SK-N-SH (cell line): ENCODE measurements around the gene BCAS3. TPM values are rescaled to one million over a fixed set of nuclear protein-coding genes. Genes with fewer than 3 reads are reported as not detected.

Experiments
- CTCF ChIA-PET: fragments of 300-600, 350-600 bp; formaldehyde crosslinking; extraction: SDS; loops from one replicate; lab custom pipeline; 2021; lab: Yijun Ruan, JAX
- POLR2A ChIA-PET: fragments of 350-600 bp; sonication (Branson Sonifier 250); formaldehyde crosslinking; extraction: SDS; loops from one replicate; lab custom pipeline; 2020; ENCODE audit warnings: antibody characterized with exemption, inconsistent platforms; lab: Yijun Ruan, JAX
- DNase-seq: peaks from one replicate; pipeline ENCODE4 v3.0.0; 2012
- H2AFZ ChIP-seq: fragments of 200-600 bp; sonication (generic); 2 replicates; pipeline ENCODE4 v1.8.1; 2016; ENCODE audit warnings: antibody characterized with exemption, mild to moderate bottlenecking, low read depth
- H3F3A ChIP-seq: fragments of 200-600 bp; sonication (generic); replicated peaks from 2 replicates; pipeline ENCODE3; 2016; ENCODE audit warnings: antibody characterized with exemption, mild to moderate bottlenecking; ENCODE audit not compliant: insufficient read depth
- H3K27ac ChIP-seq, 2 experiments: fragments of 200-500 bp in 1 of 2; fragments of 200-600 bp in 1 of 2; sonication (Bioruptor generic) in 1 of 2; sonication (generic), shearing (Covaris generic) in 1 of 2; 2 replicates each; pipeline versions ENCODE4 v1.5.1 to v1.6.1; 2014 to 2016; ENCODE audit warnings: low read depth in 2 of 2, inconsistent platforms in 1 of 2, low read length in 1 of 2, mild to moderate bottlenecking in 1 of 2, mixed read lengths in 1 of 2
- H3K27me3 ChIP-seq: fragments of 200-600 bp; sonication (generic), shearing (Covaris generic); 2 replicates; pipeline ENCODE4 v1.6.1; 2016; ENCODE audit warnings: mixed run types; ENCODE audit not compliant: insufficient read depth
- H3K36me3 ChIP-seq, 2 experiments: fragments of 200-500 bp in 1 of 2; fragments of 200-600 bp in 1 of 2; sonication (Bioruptor generic) in 1 of 2; sonication (generic) in 1 of 2; replicated peaks in 1 of 2; 2 replicates each; pipeline versions ENCODE3 to v1.5.1; 2014 to 2016; ENCODE audit warnings: low read length in 1 of 2, mild to moderate bottlenecking in 1 of 2; ENCODE audit not compliant: insufficient read depth in 2 of 2, control insufficient read depth in 1 of 2
- H3K4me1 ChIP-seq, 2 experiments: fragments of 200-500 bp in 1 of 2; fragments of 200-600 bp in 1 of 2; sonication (Bioruptor generic) in 1 of 2; sonication (generic), shearing (Covaris generic) in 1 of 2; 2 replicates each; pipeline versions ENCODE4 v1.5.1 to v1.6.1; 2014 to 2016; ENCODE audit warnings: low read depth in 1 of 2, low read length in 1 of 2, mixed run types in 1 of 2; ENCODE audit not compliant: insufficient read depth in 2 of 2, control insufficient read depth in 1 of 2
- H3K4me2 ChIP-seq: fragments of 200-600 bp; sonication (generic), shearing (Covaris generic); 2 replicates; pipeline ENCODE4 v1.6.1; 2017; ENCODE audit warnings: mixed run types
- H3K4me3 ChIP-seq, 2 experiments: fragments of 200-500 bp in 1 of 2; fragments of 200-600 bp in 1 of 2; sonication (Bioruptor generic) in 1 of 2; sonication (generic), shearing (Covaris generic) in 1 of 2; 2 replicates each; pipeline versions ENCODE4 v1.5.1 to v1.8.1; 2014 to 2016; ENCODE audit warnings: low read depth in 2 of 2, inconsistent platforms in 1 of 2, low read length in 1 of 2, mild to moderate bottlenecking in 1 of 2, mixed read lengths in 1 of 2, moderate library complexity in 1 of 2
- H3K79me2 ChIP-seq: fragments of 200-600 bp; sonication (generic); 2 replicates; pipeline ENCODE4 v1.8.1; 2017; ENCODE audit warnings: mild to moderate bottlenecking; ENCODE audit not compliant: insufficient read depth
- H3K9ac ChIP-seq: fragments of 200-600 bp; sonication (generic); 2 replicates; pipeline ENCODE4 v1.6.1; 2017; ENCODE audit warnings: mixed run types
- H3K9me2 ChIP-seq: fragments of 200-600 bp; sonication (generic); 2 replicates; pipeline ENCODE4 v1.6.1; 2017; ENCODE audit warnings: mixed run types
- H3K9me3 ChIP-seq: fragments of 200-600 bp; sonication (generic); 2 replicates; pipeline ENCODE4 v1.6.1; 2017; ENCODE audit warnings: mixed run types, mild to moderate bottlenecking, moderate library complexity
- H4K20me1 ChIP-seq: fragments of 200-600 bp; sonication (generic); 2 replicates; pipeline ENCODE4 v1.6.1; 2017; ENCODE audit warnings: mild to moderate bottlenecking, mixed run types; ENCODE audit not compliant: insufficient read depth
- CHD2 ChIP-seq: fragments of 150-350 bp; IDR thresholded peaks from 2 replicates; pipeline ENCODE4 v1.6.1; 2018; ENCODE audit warnings: low read length; ENCODE audit not compliant: partially characterized antibody
- EP300 ChIP-seq, 2 experiments: IDR thresholded peaks; 2 replicates each; pipeline versions ENCODE4 v1.4.0 to v1.6.1; 2012; ENCODE audit warnings: borderline replicate concordance in 1 of 2, low read depth in 1 of 2, low read length in 1 of 2
- EZH2phosphoT487 ChIP-seq: fragments of 200-600 bp; sonication (generic); IDR thresholded peaks from 2 replicates; pipeline ENCODE4 v1.6.1; 2017; ENCODE audit warnings: low read depth, mixed run types, mild to moderate bottlenecking, antibody characterized with exemption, moderate library complexity, borderline replicate concordance
- FOXJ3 ChIP-seq: sonication (generic); formaldehyde crosslinking; IDR thresholded peaks from 2 replicates; pipeline ENCODE4 v1.5.1; 2020; ENCODE audit warnings: mild to moderate bottlenecking, missing genetic modification reagents
- GABPA ChIP-seq: IDR thresholded peaks from 2 replicates; pipeline ENCODE4 v1.4.0; 2012; ENCODE audit warnings: low read depth, mild to moderate bottlenecking
- JUND ChIP-seq: IDR thresholded peaks from 2 replicates; pipeline ENCODE4 v1.4.0; 2012
- MEF2A ChIP-seq: IDR thresholded peaks from 2 replicates; pipeline ENCODE4 v1.4.0; 2012; ENCODE audit warnings: low read depth, borderline replicate concordance
- MXI1 ChIP-seq: IDR thresholded peaks from 2 replicates; pipeline ENCODE4 v1.6.1; 2012; ENCODE audit warnings: mild to moderate bottlenecking, low read depth, low read length, improper control_type of control experiment
- NRF1 ChIP-seq: IDR thresholded peaks from 2 replicates; pipeline ENCODE4 v1.6.1; 2012; ENCODE audit warnings: low read depth, mild to moderate bottlenecking, low read length
- POLR2AphosphoS5 ChIP-seq: IDR thresholded peaks from 2 replicates; pipeline ENCODE4 v1.6.1; 2012; ENCODE audit warnings: low read depth, low read length
- RAD21 ChIP-seq: IDR thresholded peaks from 2 replicates; pipeline ENCODE4 v1.6.1; 2012; ENCODE audit warnings: mild to moderate bottlenecking, low read length
- RFX5 ChIP-seq: IDR thresholded peaks from 2 replicates; pipeline ENCODE4 v1.6.1; 2012; ENCODE audit warnings: mild to moderate bottlenecking, improper control_type of control experiment, low read length
- TAF1 ChIP-seq: IDR thresholded peaks from 2 replicates; pipeline ENCODE4 v1.6.1; 2012; ENCODE audit warnings: low read depth, mild to moderate bottlenecking, low read length, moderate library complexity, borderline replicate concordance
- YY1 ChIP-seq: IDR thresholded peaks from 2 replicates; pipeline ENCODE4 v1.4.0; 2012; ENCODE audit warnings: low read depth, mild to moderate bottlenecking
- WGBS: methylation state at CpG from one replicate; pipeline ENCODE4 v1.1.6; 2017; ENCODE audit warnings: low lambda C conversion rate; 5-methylcytosine and 5-hydroxymethylcytosine counted together
- polyA plus RNA-seq, 3 experiments: library from polyadenylated mRNA; depleted of rRNA; stranded (reverse); fragments of >200 nt; gene quantifications; 2 replicates each; pipeline ENCODE4 v1.2.3, GENCODE V29; 2012
- TF ChIP-seq, protein P1 (sequence below): fragments of 150-350 bp; IDR thresholded peaks from 2 replicates; pipeline ENCODE4 v1.6.1; 2016; ENCODE audit warnings: mild to moderate bottlenecking, low read depth, low read length
- TF ChIP-seq, protein P2 (sequence below): IDR thresholded peaks from 2 replicates; pipeline ENCODE4; 2012
- TF ChIP-seq, protein P3 (sequence below): fragments of 200-600 bp; sonication (generic); IDR thresholded peaks from 2 replicates; pipeline ENCODE4 v1.6.1; 2017; ENCODE audit warnings: antibody characterized with exemption, mild to moderate bottlenecking, moderate library complexity
- TF ChIP-seq, protein P4 (sequence below): fragments of 150-350 bp; IDR thresholded peaks from 2 replicates; pipeline ENCODE4 v1.6.1; 2017; ENCODE audit warnings: antibody characterized with exemption, low read length, low read depth, borderline replicate concordance

BCAS3 gene
- polyA plus RNA-seq, 1 of the 3 experiments (the other 2 are of a cell fraction), result 5.9 TPM

DNA sequence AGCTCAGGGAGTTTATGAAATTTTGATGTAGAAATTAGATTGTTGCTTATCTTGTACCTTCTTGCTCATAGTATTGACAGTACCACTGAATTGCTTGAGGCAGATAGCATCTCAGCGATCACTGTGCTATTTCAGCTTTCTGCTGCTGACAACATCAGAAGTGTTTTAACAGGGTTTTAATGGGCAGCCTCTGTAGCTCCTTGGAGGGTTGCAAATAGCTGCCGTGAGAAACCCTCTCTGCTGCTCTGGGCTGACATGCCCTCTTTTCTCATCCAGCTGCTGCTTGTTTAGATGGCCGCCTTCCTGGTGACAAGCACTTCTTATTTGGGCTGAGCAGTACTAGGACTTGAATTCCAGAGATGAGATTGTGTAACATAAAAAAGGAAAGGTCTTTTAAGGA, 541.8 kb downstream of the BCAS3 start (continued):
- TF ChIP-seq CHD2, result peak; percentile 57
- TF ChIP-seq, protein P1, sequence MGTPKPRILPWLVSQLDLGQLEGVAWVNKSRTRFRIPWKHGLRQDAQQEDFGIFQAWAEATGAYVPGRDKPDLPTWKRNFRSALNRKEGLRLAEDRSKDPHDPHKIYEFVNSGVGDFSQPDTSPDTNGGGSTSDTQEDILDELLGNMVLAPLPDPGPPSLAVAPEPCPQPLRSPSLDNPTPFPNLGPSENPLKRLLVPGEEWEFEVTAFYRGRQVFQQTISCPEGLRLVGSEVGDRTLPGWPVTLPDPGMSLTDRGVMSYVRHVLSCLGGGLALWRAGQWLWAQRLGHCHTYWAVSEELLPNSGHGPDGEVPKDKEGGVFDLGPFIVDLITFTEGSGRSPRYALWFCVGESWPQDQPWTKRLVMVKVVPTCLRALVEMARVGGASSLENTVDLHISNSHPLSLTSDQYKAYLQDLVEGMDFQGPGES, result no peak
- no peak for TF ChIP-seq NRF1
- TF ChIP-seq TAF1, result no peak
- TF ChIP-seq RAD21, result peak; percentile 19; the same call in 1 of the 2 replicates
- no peak for TF ChIP-seq RFX5
- no peak for TF ChIP-seq GABPA
- no peak for TF ChIP-seq MXI1
- TF ChIP-seq POLR2AphosphoS5, result no peak

DNA sequence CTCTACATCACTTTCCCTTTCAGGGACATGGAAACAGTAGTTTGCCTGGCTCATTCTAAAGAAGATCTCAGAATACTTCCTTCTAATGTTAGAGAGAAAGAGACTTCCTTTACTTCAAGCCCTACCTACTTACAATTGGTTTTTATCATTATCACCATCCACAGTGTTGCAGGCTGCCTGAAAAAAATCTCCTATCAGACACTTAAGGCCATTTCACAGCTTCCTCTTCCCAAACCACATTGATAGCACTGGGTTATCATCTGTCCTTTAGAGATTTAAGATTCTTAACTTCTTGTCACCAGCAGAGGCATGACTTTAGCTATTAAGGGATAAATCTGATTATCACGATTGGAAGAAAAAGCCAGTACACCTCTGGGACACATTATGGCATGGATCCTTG, 543.5 kb downstream of the BCAS3 start:
- no peak overlapping the region for H3K4me2 ChIP-seq

DNA sequence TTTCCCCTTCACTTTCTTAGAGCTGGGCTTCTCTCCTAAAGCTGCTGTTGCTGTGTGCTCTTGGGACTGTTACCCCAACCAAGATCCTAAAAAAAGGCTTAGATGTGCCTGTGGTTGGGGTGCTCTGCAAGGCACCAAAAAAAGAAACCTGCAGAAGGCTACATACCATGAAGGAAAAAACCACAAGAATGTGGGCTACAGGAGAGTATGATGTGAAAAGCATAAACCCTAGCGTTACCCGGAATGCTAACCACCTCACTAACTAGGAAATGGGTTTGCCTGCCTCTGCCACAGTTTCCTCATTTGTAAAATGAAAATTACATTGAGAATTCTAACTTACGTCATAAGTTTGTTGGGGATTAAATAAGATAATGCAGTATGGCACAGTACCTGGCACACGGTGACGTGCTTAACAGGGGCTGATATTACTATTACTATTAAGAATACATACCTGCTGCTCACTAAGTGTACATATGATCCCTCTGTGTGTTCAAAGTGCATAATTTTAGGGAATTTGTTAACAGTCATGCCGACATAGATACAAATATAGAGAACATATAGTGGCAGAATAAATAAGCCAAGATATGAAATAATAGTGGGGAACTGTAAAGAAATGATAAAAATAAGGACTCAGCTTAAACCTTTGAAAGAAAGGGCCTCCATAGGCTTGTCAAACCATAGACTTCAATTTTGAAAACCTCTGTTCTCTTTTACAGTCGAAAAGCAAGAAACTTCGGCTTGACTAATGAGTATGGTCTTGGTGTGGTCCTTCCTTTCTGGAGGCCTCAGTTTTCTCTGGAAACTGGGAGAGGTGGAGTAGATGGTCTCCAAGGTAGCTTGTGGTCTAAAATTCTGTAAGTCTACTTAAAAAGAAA, 544.2 kb downstream of the BCAS3 start:
- Histone ChIP-seq H3K79me2 (no peaks in the 10 kb centered on the region), H2AFZ (no peak overlapping the region), H3K9ac (no peak overlapping the region), H3K4me3 (no peak overlapping the region; a peak in 1 of 4 replicates), H3K27me3 (no peaks in the 10 kb centered on the region), H3K9me3 (no peaks in the 10 kb centered on the region), H3K27ac (peak overlapping the region in 1 of 2 experiments; percentile 18; a peak in 1 of 4 replicates), H3K9me2 (no peaks in the 10 kb centered on the region), H3K4me1 (peaks cover 23 to 32% of the 10 kb centered on the region in 2 experiments), H3K4me2 (no peak overlapping the region), H3F3A (peaks cover 12% of the 10 kb centered on the region), H3K36me3 (no peaks in the 10 kb centered on the region), H4K20me1 (no peaks in the 10 kb centered on the region)
- DNase-seq, result no peak
- 96% methylated on average over 8 of the region's 8 CpGs for WGBS
- ChIA-PET CTCF (interaction anchor here (0.6 to 1.6 kb wide), 5 partner anchors 12 to 158 kb away, joined by 3 to 4 read pairs (median 3); no protein-coding TSS in a partner anchor), POLR2A (no interaction called here)
- TF ChIP-seq YY1 (no peak), EZH2phosphoT487 (no peak), EP300 (IDR thresholded peaks at IDR 0.05; ENCODE audit: borderline replicate concordance in 1 of 2, low read depth in 1 of 2, low read length in 1 of 2) (no peak), RAD21 (no peak), FOXJ3 (CRISPR knock-in tag) (no peak), MEF2A (no peak)
- TF ChIP-seq, protein P2, sequence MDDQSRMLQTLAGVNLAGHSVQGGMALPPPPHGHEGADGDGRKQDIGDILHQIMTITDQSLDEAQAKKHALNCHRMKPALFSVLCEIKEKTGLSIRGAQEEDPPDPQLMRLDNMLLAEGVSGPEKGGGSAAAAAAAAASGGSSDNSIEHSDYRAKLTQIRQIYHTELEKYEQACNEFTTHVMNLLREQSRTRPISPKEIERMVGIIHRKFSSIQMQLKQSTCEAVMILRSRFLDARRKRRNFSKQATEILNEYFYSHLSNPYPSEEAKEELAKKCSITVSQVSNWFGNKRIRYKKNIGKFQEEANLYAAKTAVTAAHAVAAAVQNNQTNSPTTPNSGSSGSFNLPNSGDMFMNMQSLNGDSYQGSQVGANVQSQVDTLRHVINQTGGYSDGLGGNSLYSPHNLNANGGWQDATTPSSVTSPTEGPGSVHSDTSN, result no peak
- TF ChIP-seq, protein P3, sequence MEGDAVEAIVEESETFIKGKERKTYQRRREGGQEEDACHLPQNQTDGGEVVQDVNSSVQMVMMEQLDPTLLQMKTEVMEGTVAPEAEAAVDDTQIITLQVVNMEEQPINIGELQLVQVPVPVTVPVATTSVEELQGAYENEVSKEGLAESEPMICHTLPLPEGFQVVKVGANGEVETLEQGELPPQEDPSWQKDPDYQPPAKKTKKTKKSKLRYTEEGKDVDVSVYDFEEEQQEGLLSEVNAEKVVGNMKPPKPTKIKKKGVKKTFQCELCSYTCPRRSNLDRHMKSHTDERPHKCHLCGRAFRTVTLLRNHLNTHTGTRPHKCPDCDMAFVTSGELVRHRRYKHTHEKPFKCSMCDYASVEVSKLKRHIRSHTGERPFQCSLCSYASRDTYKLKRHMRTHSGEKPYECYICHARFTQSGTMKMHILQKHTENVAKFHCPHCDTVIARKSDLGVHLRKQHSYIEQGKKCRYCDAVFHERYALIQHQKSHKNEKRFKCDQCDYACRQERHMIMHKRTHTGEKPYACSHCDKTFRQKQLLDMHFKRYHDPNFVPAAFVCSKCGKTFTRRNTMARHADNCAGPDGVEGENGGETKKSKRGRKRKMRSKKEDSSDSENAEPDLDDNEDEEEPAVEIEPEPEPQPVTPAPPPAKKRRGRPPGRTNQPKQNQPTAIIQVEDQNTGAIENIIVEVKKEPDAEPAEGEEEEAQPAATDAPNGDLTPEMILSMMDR, result no peak
- TF ChIP-seq, protein P1, result no peak
- TF ChIP-seq, protein P4, sequence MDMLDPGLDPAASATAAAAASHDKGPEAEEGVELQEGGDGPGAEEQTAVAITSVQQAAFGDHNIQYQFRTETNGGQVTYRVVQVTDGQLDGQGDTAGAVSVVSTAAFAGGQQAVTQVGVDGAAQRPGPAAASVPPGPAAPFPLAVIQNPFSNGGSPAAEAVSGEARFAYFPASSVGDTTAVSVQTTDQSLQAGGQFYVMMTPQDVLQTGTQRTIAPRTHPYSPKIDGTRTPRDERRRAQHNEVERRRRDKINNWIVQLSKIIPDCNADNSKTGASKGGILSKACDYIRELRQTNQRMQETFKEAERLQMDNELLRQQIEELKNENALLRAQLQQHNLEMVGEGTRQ, result no peak

More for the DNA sequence above, 543.5 kb downstream of the BCAS3 start:
- H3K9me3 ChIP-seq, result no peaks in the 10 kb centered on the region
- no peak for TF ChIP-seq JUND
- TF ChIP-seq, all 33 proteins: peak for 0
- peaks cover 12% of the 10 kb centered on the region for H3F3A ChIP-seq
- no peak overlapping the region for H3K9ac ChIP-seq
- no peak overlapping the region for H2AFZ ChIP-seq
- CTCF ChIA-PET, result interaction anchor here (1.0 to 1.6 kb wide), 4 partner anchors 13 to 208 kb away, joined by 3 to 4 read pairs (median 4); no protein-coding TSS in a partner anchor
- no peaks in the 10 kb centered on the region for H3K9me2 ChIP-seq
- H3K79me2 ChIP-seq, result no peaks in the 10 kb centered on the region
- no peak for DNase-seq
- H4K20me1 ChIP-seq, result no peaks in the 10 kb centered on the region
- peak overlapping the region in 1 of 2 experiments; percentile 18; a peak in 1 of 4 replicates for H3K27ac ChIP-seq
- WGBS, result 93% methylated on average over 1 of the region's 1 CpG
- POLR2A ChIA-PET, result no interaction called here
- peaks cover 23 to 31% of the 10 kb centered on the region in 2 experiments for H3K4me1 ChIP-seq
- no peaks in the 10 kb centered on the region for H3K36me3 ChIP-seq
- no peaks in the 10 kb centered on the region for H3K27me3 ChIP-seq
- no peak overlapping the region for H3K4me3 ChIP-seq
